ENCODE data around the gene ACTL6B.
A peak's percentile ranks its signal among the peaks of the same experiment; 100 is the strongest.
"Not testable (repeated sequence)": the region's sequence is repeated elsewhere in the genome, so short reads cannot be mapped to it uniquely, and the experiment has no call there.

Gene ACTL6B

DNA sequence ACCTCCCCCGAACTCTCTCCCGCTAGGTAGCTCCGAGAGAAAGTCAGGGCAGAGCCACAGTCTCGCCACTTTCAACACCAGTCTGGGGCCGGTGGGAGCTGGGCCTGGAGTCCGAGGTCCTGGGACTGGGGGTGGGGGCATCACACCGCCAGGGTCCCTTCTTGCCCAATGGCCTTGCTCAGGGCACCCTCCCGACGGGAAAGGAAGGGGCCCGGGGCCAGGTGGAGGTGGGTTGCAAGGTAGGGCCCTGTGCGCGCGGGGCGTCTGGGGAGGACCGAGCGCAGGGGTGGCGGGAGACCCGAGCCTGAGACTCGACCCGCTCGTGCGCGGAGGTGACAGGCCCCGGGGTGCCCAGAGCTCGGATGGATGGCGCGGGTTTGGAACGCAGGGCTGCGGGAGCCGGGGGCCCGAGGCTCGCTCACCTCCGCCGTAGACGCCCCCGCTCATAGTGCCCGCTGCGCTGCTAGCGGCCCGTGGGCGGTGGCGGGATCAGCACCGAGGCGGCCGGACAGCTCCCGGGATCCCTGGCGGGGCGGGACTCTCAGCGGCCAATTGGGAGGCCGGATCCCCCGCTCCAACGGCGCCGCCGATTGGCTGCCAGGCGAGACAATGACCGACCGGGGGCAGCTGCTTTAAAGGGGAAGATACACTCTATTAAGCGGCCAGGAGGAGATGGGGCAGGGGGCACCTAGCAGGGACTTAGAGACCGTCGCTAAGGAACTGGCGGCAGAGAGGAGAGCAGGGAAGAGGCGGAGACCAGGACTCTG lies at the start of gene ACTL6B:
ACTL6B (minus strand) TSS at position 541 of the 767 bp plus-strand sequence; CDS start at position 447, 94 bp downstream.
- DNase-seq, result peak; percentile 89

DNA sequence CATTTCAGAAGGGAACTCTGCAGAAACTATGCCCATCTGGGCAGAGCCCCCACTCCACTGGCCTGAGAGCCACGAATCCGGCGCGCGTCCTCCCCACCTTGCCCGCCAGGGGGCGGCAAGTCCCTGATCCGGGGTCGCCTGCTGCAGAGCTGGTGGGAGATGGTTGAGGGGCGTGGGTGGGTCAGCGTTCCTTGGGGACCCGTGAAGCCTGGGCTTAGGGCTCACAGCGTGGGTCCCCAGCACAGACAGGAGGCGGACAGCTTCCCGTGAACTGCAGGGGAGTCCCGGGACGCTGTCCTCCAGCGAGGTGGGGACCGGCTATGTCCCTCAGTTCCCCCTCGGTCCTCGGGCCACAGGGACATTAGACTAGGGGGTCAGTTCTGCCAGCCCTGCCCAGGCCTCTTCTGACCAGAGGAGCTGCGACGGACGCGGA lies 49.1 kb upstream of the ACTL6B start:
- DNase-seq, result peak; percentile 94

DNA sequence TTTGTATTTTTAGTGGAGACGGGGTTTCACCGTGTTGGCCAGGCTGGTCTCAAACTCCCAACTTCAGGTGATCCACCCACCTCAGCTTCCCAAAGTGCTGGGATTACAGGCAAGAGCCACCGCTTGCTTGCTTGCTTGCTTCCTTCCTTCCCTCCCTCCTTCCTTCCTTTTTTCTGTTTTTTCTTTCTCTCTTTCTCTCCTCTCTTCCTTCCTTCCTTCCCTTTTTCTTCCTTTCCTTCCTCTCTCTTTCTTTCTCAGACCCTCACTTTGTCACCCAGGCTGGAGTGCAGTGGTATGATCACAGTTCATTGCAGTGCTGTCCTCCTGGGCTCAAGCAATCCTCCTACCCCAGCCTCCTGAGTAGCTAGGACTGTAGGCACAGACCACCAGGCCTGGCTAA lies 44.8 kb upstream of the ACTL6B start:
- not testable (repeated sequence) for DNase-seq

DNA sequence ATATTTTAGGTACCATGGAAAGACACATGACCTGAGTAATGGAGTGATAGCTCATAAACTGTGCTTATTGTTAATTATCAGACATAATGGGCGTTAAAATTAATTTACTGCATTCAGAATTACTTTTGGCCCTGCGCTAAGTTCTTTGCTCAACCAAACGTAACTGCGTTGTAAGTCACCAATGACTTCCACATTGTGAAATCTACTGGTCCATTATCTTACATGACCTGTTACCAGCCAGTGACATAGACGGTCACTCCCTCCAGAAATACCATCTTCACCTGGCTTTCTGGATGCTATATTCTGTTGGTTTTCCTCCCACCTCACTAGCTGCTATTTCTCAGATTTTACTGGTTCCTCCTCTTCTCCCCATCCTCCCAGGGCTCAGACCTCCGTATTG lies 42.8 kb upstream of the ACTL6B start:
- no peak for DNase-seq

DNA sequence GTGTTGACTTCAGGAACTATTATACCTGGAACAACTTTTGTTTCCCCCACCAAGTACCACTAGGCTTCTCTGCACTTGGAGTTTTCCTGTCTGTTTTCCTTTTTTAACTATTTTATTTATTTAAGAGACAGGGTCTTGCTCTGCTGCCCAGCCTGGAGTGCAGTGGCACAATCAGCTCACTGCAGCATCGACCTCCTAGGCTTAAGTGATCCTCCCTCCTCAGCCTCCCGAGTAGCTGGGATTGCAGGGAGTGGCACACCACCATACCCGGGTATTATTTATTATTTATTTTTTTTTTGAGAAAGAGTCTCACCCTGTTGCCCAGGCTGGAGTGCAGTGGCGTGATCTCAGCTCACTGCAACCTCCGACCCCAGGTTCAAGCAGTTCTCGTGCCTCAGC lies 39.9 kb upstream of the ACTL6B start:
- DNase-seq, result no peak

DNA sequence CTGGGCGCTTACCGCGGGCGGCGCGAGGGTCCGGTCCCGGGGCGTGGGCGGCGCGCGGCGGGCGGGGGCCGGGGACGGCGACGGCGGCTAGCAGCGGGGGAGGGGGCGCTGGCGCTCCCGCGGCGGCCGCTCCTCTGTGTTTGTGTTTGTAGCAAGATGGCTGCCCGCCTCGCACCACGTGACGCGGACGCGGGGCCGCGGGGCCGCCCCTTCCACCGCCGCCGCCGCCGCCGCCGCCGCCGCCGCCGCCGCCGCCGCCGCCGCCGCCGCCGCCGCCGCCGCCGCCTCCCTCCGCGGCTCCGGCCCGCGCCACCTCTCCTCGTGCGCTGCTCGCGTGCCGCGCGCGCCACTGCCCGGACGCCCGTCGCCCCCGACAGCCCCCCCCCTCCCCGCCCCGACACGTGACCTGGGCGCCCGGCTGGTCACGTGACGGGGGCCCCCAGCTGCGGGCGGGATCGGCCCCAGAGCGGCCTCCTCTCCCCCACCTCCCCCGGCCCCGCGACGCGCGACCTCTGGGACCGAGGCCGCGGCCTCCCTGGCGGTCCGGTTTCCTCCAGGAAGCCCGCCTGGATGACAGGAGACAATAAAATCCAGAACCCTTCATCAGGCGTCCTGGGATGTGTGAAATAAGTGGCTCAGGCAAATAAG lies 38.0 kb upstream of the ACTL6B start, which contains the start of gene GIGYF1:
GIGYF1 (minus strand) TSS at position 153 of the 648 bp plus-strand sequence. CDS start 6,012 bp downstream, outside the sequence.
- DNase-seq, result peak; percentile 55

DNA sequence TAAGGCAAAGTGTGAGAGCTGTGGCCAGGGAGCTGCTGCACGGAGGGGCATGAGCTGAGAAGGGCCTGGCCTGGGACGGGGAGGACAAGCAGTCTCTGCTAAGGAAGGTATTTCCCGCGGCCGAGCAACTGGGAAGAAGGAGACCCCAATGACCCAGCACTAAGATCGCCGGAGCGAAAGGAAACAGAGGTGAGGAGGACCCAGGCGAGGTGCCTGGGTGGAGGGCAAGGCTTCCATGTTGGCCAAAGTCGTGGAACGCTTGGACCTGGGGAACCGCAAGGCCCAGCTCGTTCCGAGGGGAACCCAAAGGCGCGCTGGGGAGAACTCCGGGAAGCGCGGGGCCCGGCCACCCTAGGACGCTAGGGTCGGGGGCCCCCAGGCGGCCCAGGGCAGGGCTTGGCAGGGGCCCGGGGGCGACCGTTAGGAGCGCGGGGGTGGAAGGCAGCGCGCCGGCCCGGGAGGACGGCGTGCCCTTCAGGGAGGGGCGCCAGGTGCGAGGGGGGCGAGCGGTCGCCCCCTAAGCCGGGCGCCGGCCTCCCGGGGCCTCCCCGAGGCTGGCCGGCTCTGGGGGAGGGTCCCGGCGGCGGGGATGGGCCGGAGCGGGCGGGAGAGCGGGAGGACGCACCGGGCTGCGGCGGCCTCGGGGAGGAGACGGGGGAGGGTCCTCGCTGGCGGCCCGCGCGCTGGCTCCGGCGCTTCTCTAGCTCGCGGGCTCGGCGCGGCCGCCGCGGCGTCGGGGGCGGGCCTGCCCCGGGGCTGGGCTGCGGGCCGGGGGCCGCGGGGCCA lies 37.3 kb upstream of the ACTL6B start:
- no peak for DNase-seq

DNA sequence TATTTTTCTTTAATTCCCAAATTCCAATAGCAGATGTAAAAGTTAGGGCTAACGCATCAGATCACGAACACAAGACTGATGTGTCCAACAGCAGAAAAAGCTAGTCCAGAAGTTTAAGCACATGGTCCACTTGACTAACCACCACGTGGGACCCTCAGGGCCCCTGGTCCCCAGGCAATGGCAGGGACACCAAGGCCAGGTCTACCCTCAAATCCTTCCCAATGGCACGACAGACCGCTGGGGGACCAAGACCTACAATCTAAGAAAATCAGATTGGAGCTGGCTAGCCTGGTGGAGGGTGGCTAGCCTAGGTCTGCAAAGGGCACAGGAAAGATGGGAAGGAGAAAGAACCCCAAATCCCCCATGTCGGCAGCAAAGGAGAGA lies 36.3 kb upstream of the ACTL6B start:
- DNase-seq, result no peak

DNA sequence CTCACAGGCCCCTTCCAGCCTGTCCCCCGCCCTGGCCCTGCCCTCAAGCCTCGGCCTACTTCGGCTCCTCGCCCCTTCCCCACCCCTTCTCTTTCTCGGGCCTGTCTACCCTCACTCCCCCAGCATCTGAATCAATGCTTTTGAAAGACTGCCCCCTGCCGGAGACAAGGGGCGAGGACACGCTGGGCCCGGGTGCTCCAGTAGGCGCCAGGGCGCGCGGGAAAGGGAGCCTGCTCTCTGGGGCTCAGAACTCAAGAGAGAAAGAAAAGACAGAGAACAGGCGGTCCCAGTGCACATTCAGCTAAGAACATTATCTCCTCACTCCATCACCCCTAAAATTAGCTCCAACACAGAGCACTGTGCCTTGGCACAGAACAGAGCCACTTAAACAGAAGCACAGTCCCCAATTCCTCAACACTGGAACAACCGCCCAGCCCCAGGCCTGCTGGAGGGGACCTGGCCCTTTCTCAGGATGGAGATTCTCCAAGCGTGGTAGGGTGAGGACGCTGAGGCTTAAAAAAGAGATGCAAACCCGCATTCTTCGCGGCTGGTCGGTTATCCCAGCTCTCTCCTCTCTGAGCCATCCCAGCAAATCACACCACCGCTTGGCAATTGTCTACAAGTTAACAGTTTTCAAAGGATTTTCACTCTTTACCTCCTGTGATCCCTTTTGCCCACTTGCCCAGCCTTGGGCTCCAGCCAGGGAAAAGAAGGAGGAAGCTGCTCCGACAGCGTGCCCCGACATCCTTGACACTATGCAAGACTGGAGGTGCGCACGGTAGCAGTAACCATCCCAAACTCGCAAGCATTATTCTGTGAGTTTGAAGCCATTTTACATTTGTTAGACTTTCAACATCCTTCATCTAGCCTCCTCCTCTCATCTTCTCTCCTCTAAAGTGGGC lies 35.7 kb upstream of the ACTL6B start:
- peak; percentile 90 for DNase-seq

DNA sequence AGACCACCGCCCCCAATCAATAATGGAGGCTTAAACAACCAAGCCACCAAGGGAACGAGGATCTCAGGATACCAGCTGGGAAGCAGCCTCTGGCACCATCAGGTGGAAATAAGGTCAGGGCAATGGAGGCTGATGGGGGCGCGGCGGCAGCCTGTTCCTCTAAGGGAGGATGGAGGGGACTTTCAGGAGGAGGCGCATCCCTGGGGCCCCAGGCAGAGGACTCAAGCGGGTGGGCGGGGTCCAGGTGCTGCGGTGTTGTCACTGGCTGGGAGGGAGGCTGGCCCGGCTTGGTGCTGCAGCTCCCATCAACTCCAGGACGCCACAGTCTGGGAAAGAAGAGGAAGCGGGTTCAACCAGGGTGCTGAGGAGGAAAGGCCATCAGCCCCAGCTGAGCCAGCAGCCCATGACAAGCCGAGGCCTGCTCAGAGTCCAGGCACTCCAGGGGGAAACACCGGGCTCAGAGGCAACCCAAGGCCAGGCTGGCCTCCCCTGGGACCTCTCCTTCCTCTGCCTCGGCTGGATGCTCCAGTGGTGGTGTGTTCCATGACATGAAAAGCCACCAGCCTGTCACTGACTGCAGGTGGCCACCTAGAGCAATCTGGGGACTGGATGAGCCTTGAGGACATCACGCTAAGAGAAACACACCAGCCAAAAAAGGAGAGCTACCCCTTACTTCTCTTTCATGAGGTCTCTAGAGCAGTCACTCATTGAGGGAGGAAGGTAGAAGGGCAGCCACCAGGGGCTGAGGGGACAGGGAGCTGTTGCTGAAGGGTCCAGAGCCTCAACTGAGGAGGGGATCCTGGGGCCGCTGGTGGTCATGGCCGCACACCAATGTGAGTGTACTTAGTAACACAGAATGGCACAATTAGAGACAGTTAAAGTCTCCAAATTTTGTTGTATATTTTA lies 33.2 kb upstream of the ACTL6B start:
- DNase-seq, result no peak

DNA sequence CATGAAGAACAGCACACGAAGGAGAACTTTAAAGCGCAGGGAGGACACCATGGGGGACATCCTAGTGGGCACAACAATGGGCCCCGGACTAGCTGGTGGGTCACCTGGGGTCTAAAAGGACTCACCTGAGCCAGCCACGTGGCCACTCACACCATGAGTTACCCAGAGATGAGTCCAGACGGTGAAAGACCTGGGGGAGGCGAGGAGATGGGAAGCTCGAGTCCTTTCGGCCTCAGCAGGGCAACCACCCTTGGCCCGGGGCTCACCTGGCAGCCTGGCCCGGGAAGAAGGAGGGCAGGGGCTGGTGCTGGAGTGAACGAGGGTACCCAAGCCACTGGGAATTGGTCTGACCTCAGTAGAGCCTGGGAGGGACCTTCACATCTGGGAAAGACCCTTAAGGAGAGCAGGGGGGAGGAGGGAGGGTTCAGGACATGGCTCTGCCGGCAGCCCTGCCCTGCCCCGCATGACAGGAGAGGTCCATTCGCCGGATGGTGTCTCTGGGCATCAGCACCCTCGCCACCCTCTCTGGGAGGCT lies 32.1 kb upstream of the ACTL6B start:
- no peak for DNase-seq

DNA sequence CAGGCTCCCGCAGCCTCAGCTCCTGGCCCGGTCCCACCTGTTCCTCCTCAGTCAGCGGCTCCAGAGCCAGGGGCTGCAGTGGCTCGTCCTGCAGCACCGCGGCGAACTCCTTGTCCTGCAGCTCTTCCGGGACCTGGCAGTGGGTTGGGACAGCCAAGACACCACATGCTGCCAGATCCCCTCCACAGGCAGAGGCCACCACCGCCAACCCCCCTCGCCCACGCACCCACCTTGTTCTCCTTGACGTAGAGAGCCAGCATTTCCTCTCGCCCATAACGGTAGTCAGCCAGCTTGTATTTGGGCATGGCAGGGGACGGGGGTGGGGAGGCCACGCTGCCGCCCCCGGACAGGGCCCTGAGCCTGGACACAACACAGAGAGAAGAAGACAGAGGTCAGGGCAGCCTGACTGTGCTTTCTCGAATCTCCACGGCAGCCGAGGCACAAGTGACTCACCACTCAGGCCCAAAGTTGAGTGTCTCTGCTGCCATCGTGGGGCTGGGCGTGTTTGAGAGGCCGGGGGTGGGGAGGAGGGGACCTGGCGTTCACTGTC lies 31.6 kb upstream of the ACTL6B start:
- no peak for DNase-seq

DNA sequence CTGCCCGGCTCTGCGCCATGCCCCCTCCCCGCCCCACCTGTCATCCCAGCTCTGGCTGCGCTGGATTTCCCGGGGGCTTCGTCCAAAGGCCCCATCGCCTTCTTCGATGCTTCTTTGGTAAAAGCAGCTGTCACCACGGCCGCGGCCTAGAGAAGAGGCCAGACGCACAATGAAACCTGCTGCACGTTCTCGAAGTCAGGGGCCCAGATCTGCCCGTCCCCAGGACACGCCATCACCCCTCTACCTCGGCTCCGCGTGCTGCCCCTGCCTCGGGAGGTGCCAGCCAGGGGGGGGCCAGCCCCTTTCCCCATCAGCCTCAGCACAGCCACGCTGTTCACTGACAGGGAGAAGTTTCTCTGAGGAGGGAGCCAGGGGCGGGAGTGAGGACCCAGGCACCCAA lies 31.0 kb upstream of the ACTL6B start:
- no peak for DNase-seq

DNA sequence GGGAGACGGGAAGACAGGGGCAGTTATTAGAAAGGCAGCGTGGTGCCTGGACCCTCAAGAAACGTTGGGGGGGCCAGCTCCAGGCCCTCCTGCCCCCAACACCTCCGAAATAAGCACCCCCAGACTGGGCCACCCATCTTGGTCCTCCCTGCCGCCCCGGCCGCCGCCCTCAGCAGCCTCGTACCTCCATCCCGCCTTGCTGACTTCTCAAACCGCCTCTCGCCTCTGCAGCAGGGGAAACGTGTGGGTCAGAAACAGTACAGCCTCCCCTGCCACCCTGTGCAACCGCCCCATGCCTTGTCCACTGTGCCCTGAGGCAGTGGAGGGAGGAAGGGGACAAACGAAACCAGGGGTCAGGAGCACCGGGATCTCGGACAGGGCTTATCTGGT lies 30.6 kb upstream of the ACTL6B start:
- no peak for DNase-seq

DNA sequence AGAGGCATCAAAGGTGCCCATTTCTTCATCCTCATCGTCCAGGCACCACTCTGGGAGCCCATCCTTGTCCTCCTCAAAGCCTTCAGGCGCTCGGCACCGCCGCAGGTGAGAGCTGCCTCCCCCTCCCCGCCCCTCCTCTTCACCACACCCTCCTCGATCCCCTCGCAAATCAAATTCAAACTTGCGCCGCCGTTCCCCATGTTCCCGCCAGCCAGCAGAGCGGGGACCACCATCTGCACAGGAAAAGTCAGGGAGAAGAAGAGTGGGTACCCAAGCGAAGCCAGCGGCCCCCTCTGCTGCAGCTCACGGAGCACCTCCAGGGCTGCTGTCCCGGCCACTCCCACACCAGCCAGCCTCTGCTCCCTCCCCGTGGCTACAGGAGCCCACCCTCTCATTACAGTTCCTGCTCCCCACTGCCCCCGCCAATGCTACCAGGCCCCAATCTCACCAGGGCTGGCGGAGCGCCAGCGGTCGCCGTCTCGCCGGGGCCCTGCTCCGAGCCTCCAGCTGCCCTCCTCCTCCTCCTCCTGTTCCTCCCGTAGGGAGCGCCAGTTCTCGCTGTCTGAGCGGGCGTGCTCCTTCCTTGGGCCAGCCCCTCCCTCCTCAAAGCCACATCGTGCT lies 30.1 kb upstream of the ACTL6B start:
- no peak for DNase-seq

DNA sequence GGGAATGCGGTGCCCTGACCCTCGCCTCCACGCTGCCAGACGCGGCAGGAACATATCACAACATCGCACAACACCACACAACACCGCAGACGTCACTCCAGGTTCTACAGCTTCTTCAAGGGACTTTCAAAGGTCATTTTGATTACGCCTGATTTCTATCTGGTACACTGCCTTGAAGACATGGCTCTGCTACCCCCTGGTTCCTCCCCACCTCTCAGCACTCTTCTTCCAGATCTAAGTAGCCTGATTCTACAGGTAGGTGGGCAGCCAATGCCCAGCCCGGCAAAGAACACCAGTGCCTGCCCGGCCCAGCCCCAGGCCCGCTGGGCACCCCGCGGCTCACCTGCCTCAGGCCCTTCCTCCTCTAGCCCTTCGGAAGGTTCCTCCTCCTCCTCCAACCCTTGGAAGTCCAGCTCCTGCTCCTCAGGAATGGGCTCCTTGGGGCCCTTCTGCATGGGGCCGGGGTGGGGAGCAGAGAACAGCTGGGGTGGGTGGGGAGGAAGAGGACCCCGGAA lies 29.4 kb upstream of the ACTL6B start:
- no peak for DNase-seq

DNA sequence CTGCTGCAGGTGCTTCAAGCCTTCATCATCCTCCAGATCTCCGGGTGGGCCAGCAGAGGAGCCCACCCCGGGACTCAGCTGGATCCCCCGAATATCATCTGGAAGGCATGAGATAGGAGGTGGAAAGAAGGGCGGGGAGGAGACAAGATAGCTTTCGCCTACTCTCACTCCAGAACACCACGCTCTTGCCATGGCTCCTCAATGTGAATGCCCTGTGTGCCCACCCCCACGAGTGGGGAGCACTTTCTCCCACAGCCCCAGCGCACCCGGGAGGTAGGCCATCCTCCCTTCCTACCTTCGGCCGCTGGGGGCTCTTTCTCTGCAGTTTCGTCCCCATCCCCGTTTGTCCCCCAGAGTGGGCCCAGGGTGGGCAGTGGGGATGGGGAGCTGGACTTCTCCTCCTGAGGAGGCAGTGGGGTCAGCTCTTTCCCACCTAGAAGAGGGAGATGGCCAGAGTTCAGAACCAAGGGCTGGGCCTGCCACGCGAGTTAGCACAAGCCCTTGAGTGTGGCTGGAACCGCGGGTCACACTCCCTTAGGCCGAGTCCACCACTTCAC lies 28.9 kb upstream of the ACTL6B start:
- DNase-seq, result no peak

DNA sequence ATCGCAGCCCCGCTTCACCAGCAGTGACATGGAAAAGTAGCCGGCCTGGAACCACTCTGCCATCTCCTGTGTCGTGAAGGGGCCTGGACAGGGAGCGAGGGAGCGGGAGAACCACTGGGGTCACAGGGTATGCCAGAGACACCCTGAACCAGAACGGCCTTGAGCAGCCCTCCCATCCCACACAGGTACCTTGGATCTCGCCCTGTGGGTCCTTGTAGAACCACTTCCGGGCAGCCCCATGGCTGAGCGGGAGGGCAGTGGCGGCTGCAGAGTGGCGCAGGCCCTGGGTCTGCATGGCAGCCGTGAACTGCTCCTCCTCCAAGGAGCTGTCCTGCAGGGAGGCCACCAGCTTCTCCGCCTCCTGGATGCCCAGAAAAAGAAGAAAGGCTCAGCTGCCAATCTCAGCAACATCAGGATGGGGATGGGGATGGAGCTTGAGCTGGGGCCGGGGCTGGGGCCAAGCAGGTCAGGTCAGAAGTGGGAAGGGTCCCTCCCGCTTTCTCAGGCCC lies 28.3 kb upstream of the ACTL6B start:
- DNase-seq, result no peak
